DMS153 treated with DMSO at 0.1 percent for 48 hours (cell line): ENCODE measurements around the gene TUBGCP6.

ENCODE experiments used
- DNase-seq: peaks from one replicate; lab custom pipeline; 2025; ENCODE audit not compliant: unreplicated experiment; lab: John Stamatoyannopoulos, UW

TUBGCP6 gene

GRCh38 chr22:50266994-50267393, 22.2 kb upstream of the TUBGCP6 start:
- DNase-seq: no peak

GRCh38 chr22:50264946-50265669, 20.3 kb upstream of the TUBGCP6 start:
- no peak for DNase-seq

- DNase-seq: no peak
Measured at GRCh38 chr22:50264104-50264745, 19.4 kb upstream of the TUBGCP6 start.

GRCh38 chr22:50262973-50263617, 18.3 kb upstream of the TUBGCP6 start:
- no peak for DNase-seq

- no peak for DNase-seq
Measured at GRCh38 chr22:50262460-50262911, 17.7 kb upstream of the TUBGCP6 start.

GRCh38 chr22:50261615-50262459, 17.0 kb upstream of the TUBGCP6 start, which contains the start of gene MAPK12:
Gene MAPK12, minus strand, starts transcription at chr22:50261683. Its CDS starts 174 bp downstream, at chr22:50261509.
- DNase-seq: no peak

- no peak for DNase-seq
Measured at GRCh38 chr22:50260801-50261614, 16.2 kb upstream of the TUBGCP6 start.

GRCh38 chr22:50260434-50260800, 15.6 kb upstream of the TUBGCP6 start:
- DNase-seq: no peak

- no peak for DNase-seq
Measured at GRCh38 chr22:50259302-50259701, 14.5 kb upstream of the TUBGCP6 start.

- no peak for DNase-seq
Measured at GRCh38 chr22:50258361-50259292, 13.8 kb upstream of the TUBGCP6 start.

GRCh38 chr22:50257451-50258360, 12.9 kb upstream of the TUBGCP6 start:
- DNase-seq: no peak

GRCh38 chr22:50257041-50257440, 12.2 kb upstream of the TUBGCP6 start:
- DNase-seq: no peak

- no peak for DNase-seq
Measured at GRCh38 chr22:50256258-50256862, 11.5 kb upstream of the TUBGCP6 start.

GRCh38 chr22:50255607-50256006, 10.8 kb upstream of the TUBGCP6 start:
- DNase-seq: no peak

GRCh38 chr22:50255099-50255498, 10.3 kb upstream of the TUBGCP6 start:
- no peak for DNase-seq

GRCh38 chr22:50253941-50254340, 9.1 kb upstream of the TUBGCP6 start:
- no peak for DNase-seq

- DNase-seq: no peak
Measured at GRCh38 chr22:50253046-50253915, 8.5 kb upstream of the TUBGCP6 start.
